ENCODE measurements around the gene TADA2B.

The TADA2B gene

GRCh38 chr4:7052313-7052712 is 9.1 kb downstream of the TADA2B start:
- H3K27ac ChIP-seq (ENCODE audit: low read length), result no peak overlapping the region
- no peak for TF ChIP-seq EZH2phosphoT487 (IDR thresholded peaks at IDR 0.05; ENCODE audit: low read depth)
- TF ChIP-seq CTCF (IDR thresholded peaks at IDR 0.05; ENCODE audit: low read depth, low read length), result no peak
- H3K27me3 ChIP-seq (ENCODE audit: low read depth, low read length), result no peaks in the 10 kb centered on the region
- no peaks in the 10 kb centered on the region for H3K4me1 ChIP-seq (ENCODE audit: low read length)
- H3K4me3 ChIP-seq (ENCODE audit: low read length), result no peak overlapping the region
- H3K9ac ChIP-seq (ENCODE audit: low read length), result no peak overlapping the region
- H3K4me2 ChIP-seq (ENCODE audit: low read length), result no peak overlapping the region
- H3K36me3 ChIP-seq (replicated peaks; ENCODE audit: low read depth, low read length), result peaks cover 29% of the 10 kb centered on the region
- H3K79me2 ChIP-seq (ENCODE audit: low read length), result peaks cover 66% of the 10 kb centered on the region
- no peak overlapping the region for H2AFZ ChIP-seq (ENCODE audit: low read depth, low read length)
- peaks cover 13% of the 10 kb centered on the region for H4K20me1 ChIP-seq (ENCODE audit: insufficient read depth, low read length)
- H3K9me3 ChIP-seq (ENCODE audit: insufficient read depth, low read length), result no peaks in the 10 kb centered on the region

- H3K4me2 ChIP-seq (ENCODE audit: low read length), result no peak overlapping the region
- H3K27me3 ChIP-seq (ENCODE audit: low read depth, low read length), result no peaks in the 10 kb centered on the region
- no peaks in the 10 kb centered on the region for H3K9me3 ChIP-seq (ENCODE audit: insufficient read depth, low read length)
- peaks cover 11% of the 10 kb centered on the region; the same call in 1 of the 2 replicates for H4K20me1 ChIP-seq (ENCODE audit: insufficient read depth, low read length)
- peaks cover 5% of the 10 kb centered on the region for H3K4me1 ChIP-seq (ENCODE audit: low read length)
- H3K79me2 ChIP-seq (ENCODE audit: low read length), result peaks cover 58% of the 10 kb centered on the region
- no peak overlapping the region for H3K4me3 ChIP-seq (ENCODE audit: low read length)
- H3K36me3 ChIP-seq (replicated peaks; ENCODE audit: low read depth, low read length), result peaks cover 35% of the 10 kb centered on the region
- no peak overlapping the region for H3K9ac ChIP-seq (ENCODE audit: low read length)
- no peak overlapping the region for H2AFZ ChIP-seq (ENCODE audit: low read depth, low read length)
- TF ChIP-seq CTCF (IDR thresholded peaks at IDR 0.05; ENCODE audit: low read depth, low read length) (no peak), EZH2phosphoT487 (IDR thresholded peaks at IDR 0.05; ENCODE audit: low read depth) (no peak)
- H3K27ac ChIP-seq (ENCODE audit: low read length), result no peak overlapping the region
Observed at GRCh38 chr4:7052923-7053715, 9.9 kb downstream of the TADA2B start.

GRCh38 chr4:7054106-7054880 is 11.1 kb downstream of the TADA2B start:
- no peaks in the 10 kb centered on the region for H3K27me3 ChIP-seq (ENCODE audit: low read depth, low read length)
- TF ChIP-seq EZH2phosphoT487 (IDR thresholded peaks at IDR 0.05; ENCODE audit: low read depth), result no peak
- no peak for TF ChIP-seq CTCF (IDR thresholded peaks at IDR 0.05; ENCODE audit: low read depth, low read length)
- no peak overlapping the region for H3K9ac ChIP-seq (ENCODE audit: low read length)
- no peak overlapping the region for H3K4me3 ChIP-seq (ENCODE audit: low read length)
- H3K4me1 ChIP-seq (ENCODE audit: low read length), result peaks cover 17% of the 10 kb centered on the region
- peaks cover 39% of the 10 kb centered on the region for H3K36me3 ChIP-seq (replicated peaks; ENCODE audit: low read depth, low read length)
- H3K79me2 ChIP-seq (ENCODE audit: low read length), result peaks cover 55% of the 10 kb centered on the region
- no peak overlapping the region for H2AFZ ChIP-seq (ENCODE audit: low read depth, low read length)
- no peak overlapping the region for H3K4me2 ChIP-seq (ENCODE audit: low read length)
- peaks cover 18% of the 10 kb centered on the region for H4K20me1 ChIP-seq (ENCODE audit: insufficient read depth, low read length)
- no peaks in the 10 kb centered on the region for H3K9me3 ChIP-seq (ENCODE audit: insufficient read depth, low read length)
- no peak overlapping the region for H3K27ac ChIP-seq (ENCODE audit: low read length)
